GM23338 (cell line): Measurements from ENCODE around the gene GRK4. TPM values are rescaled to one million over a fixed set of nuclear protein-coding genes. Genes with fewer than 3 reads are reported as not detected.

Source experiments
- ATAC-seq: fragments of 200-7000 bp; cut with Tn5 transposase; 3 replicates; pipeline ENCODE4 v1.9.1; 2020
- DNase-seq: peaks from one replicate; pipeline ENCODE4 v3.0.0-alpha.2; 2015; ENCODE audit warnings: low spot score
- H2AFZ ChIP-seq: fragments of 200-600 bp; sonication (generic); 2 replicates; pipeline ENCODE4 v1.8.0; 2016; ENCODE audit warnings: antibody characterized with exemption, mild to moderate bottlenecking, moderate library complexity
- H3F3A ChIP-seq: fragments of 200-600 bp; sonication (generic); replicated peaks from 2 replicates; pipeline ENCODE4 v1.8.0; 2017; ENCODE audit warnings: antibody characterized with exemption, mixed run types, low read depth
- H3K27ac ChIP-seq: fragments of 200-600 bp; sonication (generic); 2 replicates; pipeline ENCODE4 v1.6.1; 2016; ENCODE audit warnings: low read depth
- H3K27me3 ChIP-seq: fragments of 200-600 bp; sonication (generic); 2 replicates; pipeline ENCODE4 v1.8.0; 2016; ENCODE audit warnings: mild to moderate bottlenecking, mixed run types, moderate library complexity; ENCODE audit not compliant: insufficient read depth
- H3K36me3 ChIP-seq: fragments of 200-600 bp; sonication (generic); 2 replicates; pipeline ENCODE4 v1.8.0; 2016; ENCODE audit warnings: mild to moderate bottlenecking; ENCODE audit not compliant: insufficient read depth
- H3K4me1 ChIP-seq: fragments of 200-600 bp; sonication (generic); 2 replicates; pipeline ENCODE4 v1.8.0; 2016; ENCODE audit warnings: mild to moderate bottlenecking, moderate library complexity; ENCODE audit not compliant: insufficient read depth
- H3K4me2 ChIP-seq: fragments of 200-600 bp; sonication (generic); 2 replicates; pipeline ENCODE4 v1.7.1; 2017; ENCODE audit warnings: mixed run types
- H3K4me3 ChIP-seq: fragments of 200-600 bp; sonication (generic); 2 replicates; pipeline ENCODE4 v1.6.1; 2016; ENCODE audit warnings: mixed run types
- H3K79me2 ChIP-seq: fragments of 200-600 bp; sonication (generic); replicated peaks from 2 replicates; pipeline ENCODE4 v1.8.0; 2017; ENCODE audit warnings: mild to moderate bottlenecking; ENCODE audit not compliant: insufficient read depth
- H3K9me2 ChIP-seq: fragments of 200-600 bp; sonication (generic); 2 replicates; pipeline ENCODE4 v1.8.0; 2017; ENCODE audit not compliant: insufficient read depth
- H4K20me1 ChIP-seq: fragments of 200-600 bp; sonication (generic); replicated peaks from 2 replicates; pipeline ENCODE4 v1.8.0; 2017; ENCODE audit warnings: mild to moderate bottlenecking; ENCODE audit not compliant: insufficient read depth
- H3K27ac Mint-ChIP-seq: 2 replicates; pipeline ENCODE4 v1.8.0; 2020; ENCODE audit warnings: inconsistent platforms, mild to moderate bottlenecking, moderate library complexity, mixed read lengths
- H3K27me3 Mint-ChIP-seq: 3 replicates; pipeline ENCODE4 v1.8.0; 2022; ENCODE audit warnings: low read depth, mild to moderate bottlenecking, moderate library complexity, mixed read lengths, inconsistent platforms; ENCODE audit not compliant: insufficient read depth, poor library complexity
- H3K36me3 Mint-ChIP-seq: 3 replicates; pipeline ENCODE4 v1.8.0; 2021; ENCODE audit warnings: low read depth, mild to moderate bottlenecking, inconsistent platforms, moderate library complexity, mixed read lengths
- H3K4me1 Mint-ChIP-seq: 3 replicates; pipeline ENCODE4 v1.8.0; 2020; ENCODE audit warnings: mild to moderate bottlenecking, inconsistent platforms, mixed read lengths
- H3K4me3 Mint-ChIP-seq: 3 replicates; pipeline ENCODE4 v1.8.0; 2021; ENCODE audit warnings: moderate library complexity, mild to moderate bottlenecking, inconsistent platforms, mixed read lengths
- H3K9me3 Mint-ChIP-seq: 3 replicates; pipeline ENCODE4 v1.8.0; 2020; ENCODE audit warnings: moderate library complexity, mild to moderate bottlenecking, inconsistent platforms, mixed read lengths
- CREB1 ChIP-seq: fragments of 250-450 bp; sonication (Bioruptor Pico); IDR thresholded peaks from 2 replicates; pipeline ENCODE4 v1.5.0; 2020; ENCODE audit warnings: low read depth, mild to moderate bottlenecking, moderate library complexity
- POLR2AphosphoS5 ChIP-seq: IDR thresholded peaks from 2 replicates; pipeline ENCODE4 v1.6.1; 2016; ENCODE audit warnings: antibody characterized with exemption, low read depth
- REST ChIP-seq: IDR thresholded peaks from one replicate; pipeline ENCODE4 v1.6.1; 2018; ENCODE audit warnings: antibody characterized with exemption; ENCODE audit not compliant: unreplicated experiment
- STAT1 ChIP-seq: IDR thresholded peaks from one replicate; pipeline ENCODE4 v1.6.1; 2016; ENCODE audit warnings: antibody characterized with exemption; ENCODE audit not compliant: unreplicated experiment
- ZNF114 ChIP-seq: fragments of 250-450 bp; sonication (Bioruptor Pico); IDR thresholded peaks from 2 replicates; pipeline ENCODE4 v1.5.0; 2020; ENCODE audit warnings: mild to moderate bottlenecking, moderate library complexity
- ZNF462 ChIP-seq: fragments of 250-450 bp; sonication (Bioruptor Pico); IDR thresholded peaks from 2 replicates; pipeline ENCODE4 v1.5.0; 2020; ENCODE audit warnings: mild to moderate bottlenecking, moderate library complexity
- polyA plus RNA-seq: library from polyadenylated mRNA; unstranded; fragments of >200 nt; fragmentation: Nextera tagmentation; extraction: Ambion mirVana; gene quantifications from 2 replicates; pipeline ENCODE4 v1.2.1, GENCODE V29; 2016
- total RNA-seq: library from RNA; depleted of rRNA; stranded (reverse); fragments of >200 nt; shearing (Covaris generic); gene quantifications from 2 replicates; pipeline ENCODE4 v1.2.3, GENCODE V29; 2014

The GRK4 gene
- total and polyA plus RNA-seq, 2 experiments from 2014 or later, result 1.3 to 1.4 TPM

GRCh38 chr4:2927016-2927695 lies 36.2 kb upstream of the GRK4 start:
- H3K4me2 ChIP-seq, result no peak overlapping the region
- H3K36me3 ChIP-seq, result no peaks in the 10 kb centered on the region; the same call in 1 of the 2 replicates
- Mint-ChIP-seq H3K27ac (peak overlapping the region; percentile 44; the same call in 1 of the 2 replicates), H3K9me3 (peaks cover 13% of the 10 kb centered on the region; the same call in 2 of the 3 replicates), H3K27me3 (peaks cover 16% of the 10 kb centered on the region), H3K36me3 (peaks cover 77% of the 10 kb centered on the region), H3K4me3 (no peak overlapping the region; the same call in 2 of the 3 replicates), H3K4me1 (peaks cover 20% of the 10 kb centered on the region)
- no peaks in the 10 kb centered on the region for H3K27me3 ChIP-seq
- ATAC-seq (no peak), DNase-seq (no peak)
- H3K27ac ChIP-seq, result no peak overlapping the region
- H2AFZ ChIP-seq, result no peak overlapping the region
- H3K4me1 ChIP-seq, result peaks cover 19% of the 10 kb centered on the region
- H4K20me1 ChIP-seq, result peaks cover 6% of the 10 kb centered on the region; the same call in 1 of the 2 replicates
- TF ChIP-seq ZNF462 (CRISPR knock-in tag) (no peak), CREB1 (CRISPR knock-in tag) (no peak), ZNF114 (CRISPR knock-in tag) (no peak), STAT1 (no peak), REST (no peak), POLR2AphosphoS5 (no peak)
- H3F3A ChIP-seq, result 0 out of 2 replicates have a peak, but pooled peaks cover 6% of the 10 kb centered on the region
- H3K4me3 ChIP-seq, result no peak overlapping the region
- no peaks in the 10 kb centered on the region for H3K9me2 ChIP-seq
- peaks cover 4% of the 10 kb centered on the region; the same call in 1 of the 2 replicates for H3K79me2 ChIP-seq
